Tongue (tissue), 2 donors: ENCODE measurements around the gene ALKBH1. TPM values are rescaled to one million over a fixed set of nuclear protein-coding genes. Genes with fewer than 3 reads are reported as not detected.

Source experiments
- small RNA-seq: library from RNA; depleted of rRNA; stranded (forward); fragments of <200 nt; gene quantifications from one replicate; pipeline ENCODE3, GENCODE V24; 2014; ENCODE audit warnings: low replicate concordance
- total RNA-seq: library from RNA; depleted of rRNA; stranded (reverse); fragments of >200 nt; gene quantifications from one replicate; pipeline ENCODE4 v1.2.3, GENCODE V29; 2014

The ALKBH1 gene
- total RNA-seq, 1 donor from 2014 or later: 14.8 TPM

Small RNA genes lying within 50 kb of the gene (small RNA-seq; reads per million reads assigned to genes)
- gene COX6CP11: not detected

Other genes with a start within 250 kb of the ALKBH1 start
- gene AHSA1, start 249.9 kb downstream of the ALKBH1 start, total RNA-seq: 132 TPM
- not detected for gene ISM2, start 209.2 kb downstream of the ALKBH1 start, total RNA-seq
- 37.3 TPM for gene SPTLC2, start 91.4 kb downstream of the ALKBH1 start, total RNA-seq
- 45.3 TPM for gene SLIRP, start 80 bp upstream of the ALKBH1 start, total RNA-seq
- gene SNW1, start 53.1 kb upstream of the ALKBH1 start, total RNA-seq: 50.4 TPM
- 7.7 TPM for gene ADCK1, start 92.1 kb upstream of the ALKBH1 start, total RNA-seq